Measurements from ENCODE around the gene THBD.
"Not testable (repeated sequence)": the region's sequence is repeated elsewhere in the genome, so short reads cannot be mapped to it uniquely, and the experiment has no call there.

The THBD gene

DNA sequence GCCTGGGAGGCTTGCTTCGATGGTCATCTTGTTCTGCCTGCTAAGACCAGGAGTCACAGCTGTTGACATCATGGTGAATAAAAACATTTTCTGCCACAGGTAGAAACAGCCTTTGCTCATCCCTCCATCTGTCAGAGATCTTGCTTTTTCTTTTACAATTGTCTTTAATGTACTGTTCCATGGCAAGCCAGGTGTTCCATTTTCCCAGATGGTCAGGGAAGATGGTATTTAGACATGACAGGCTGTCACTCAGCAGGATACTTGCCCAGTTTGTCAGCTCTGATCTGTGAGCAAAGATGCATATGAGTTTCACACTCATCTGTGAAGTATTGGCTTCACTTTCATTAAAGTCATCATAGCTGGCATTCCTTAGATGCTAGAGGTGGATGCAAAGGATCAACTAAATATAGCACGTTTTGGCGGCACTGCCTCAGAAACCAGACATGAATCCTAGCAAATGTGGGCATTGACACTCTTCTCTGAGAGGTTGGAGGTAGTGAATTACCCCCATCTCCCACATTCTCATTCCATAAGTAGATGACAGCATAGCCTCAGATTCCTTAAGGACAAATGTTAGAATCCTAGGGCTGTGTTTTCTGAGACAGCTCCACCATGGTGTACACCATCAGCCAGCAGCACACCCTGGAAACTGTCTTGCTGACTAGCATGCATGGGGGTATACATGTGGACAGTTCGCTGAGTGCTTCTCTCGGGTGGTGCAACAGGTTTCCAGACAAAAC lies 10.2 kb downstream of the THBD start:
- no peak for FAIRE-seq
- no peak for DNase-seq (ENCODE audit: extremely low spot score, insufficient read length, low read depth)

DNA sequence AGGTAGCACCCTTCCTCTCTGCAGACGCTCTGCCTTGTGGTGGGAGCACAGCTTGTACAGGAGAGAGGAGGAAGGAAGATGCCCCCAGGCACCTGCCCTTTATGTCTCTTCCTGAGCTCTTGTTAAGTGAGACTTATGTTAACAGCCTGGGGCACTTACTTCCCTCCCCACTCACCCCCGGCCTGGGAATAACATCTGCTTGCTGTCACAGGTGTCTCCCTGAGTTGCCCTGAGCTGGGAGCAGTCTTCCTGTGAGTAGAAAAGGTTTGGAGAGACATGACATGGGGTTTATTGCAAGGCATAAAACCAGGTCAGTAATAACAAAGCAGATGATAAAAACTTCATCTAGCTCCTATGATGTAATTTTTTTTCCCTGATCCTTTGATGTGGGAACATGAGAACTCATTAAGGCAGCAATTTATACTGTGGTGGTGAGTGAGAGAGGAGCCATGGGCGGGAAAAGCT lies 12.4 kb downstream of the THBD start:
- no peak for FAIRE-seq
- no peak for DNase-seq (ENCODE audit: extremely low spot score, insufficient read length, low read depth)

DNA sequence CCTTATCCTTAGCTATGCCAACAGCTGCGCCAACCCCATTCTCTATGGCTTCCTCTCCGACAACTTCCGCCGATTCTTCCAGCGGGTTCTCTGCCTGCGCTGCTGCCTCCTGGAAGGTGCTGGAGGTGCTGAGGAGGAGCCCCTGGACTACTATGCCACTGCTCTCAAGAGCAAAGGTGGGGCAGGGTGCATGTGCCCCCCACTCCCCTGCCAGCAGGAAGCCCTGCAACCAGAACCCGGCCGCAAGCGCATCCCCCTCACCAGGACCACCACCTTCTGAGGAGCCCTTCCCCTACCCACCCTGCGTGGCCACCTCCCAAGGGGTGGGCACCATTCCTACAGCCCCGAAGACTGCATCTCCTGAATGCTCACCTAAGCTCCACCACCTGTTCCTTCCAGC lies 13.1 kb downstream of the THBD start:
- FAIRE-seq (no peak), DNase-seq (ENCODE audit: extremely low spot score, insufficient read length, low read depth) (no peak)

DNA sequence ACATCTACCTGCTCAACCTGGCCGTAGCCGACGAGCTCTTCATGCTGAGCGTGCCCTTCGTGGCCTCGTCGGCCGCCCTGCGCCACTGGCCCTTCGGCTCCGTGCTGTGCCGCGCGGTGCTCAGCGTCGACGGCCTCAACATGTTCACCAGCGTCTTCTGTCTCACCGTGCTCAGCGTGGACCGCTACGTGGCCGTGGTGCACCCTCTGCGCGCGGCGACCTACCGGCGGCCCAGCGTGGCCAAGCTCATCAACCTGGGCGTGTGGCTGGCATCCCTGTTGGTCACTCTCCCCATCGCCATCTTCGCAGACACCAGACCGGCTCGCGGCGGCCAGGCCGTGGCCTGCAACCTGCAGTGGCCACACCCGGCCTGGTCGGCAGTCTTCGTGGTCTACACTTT lies 13.7 kb downstream of the THBD start:
- FAIRE-seq, result no peak
- no peak for DNase-seq (ENCODE audit: extremely low spot score, insufficient read length, low read depth)

DNA sequence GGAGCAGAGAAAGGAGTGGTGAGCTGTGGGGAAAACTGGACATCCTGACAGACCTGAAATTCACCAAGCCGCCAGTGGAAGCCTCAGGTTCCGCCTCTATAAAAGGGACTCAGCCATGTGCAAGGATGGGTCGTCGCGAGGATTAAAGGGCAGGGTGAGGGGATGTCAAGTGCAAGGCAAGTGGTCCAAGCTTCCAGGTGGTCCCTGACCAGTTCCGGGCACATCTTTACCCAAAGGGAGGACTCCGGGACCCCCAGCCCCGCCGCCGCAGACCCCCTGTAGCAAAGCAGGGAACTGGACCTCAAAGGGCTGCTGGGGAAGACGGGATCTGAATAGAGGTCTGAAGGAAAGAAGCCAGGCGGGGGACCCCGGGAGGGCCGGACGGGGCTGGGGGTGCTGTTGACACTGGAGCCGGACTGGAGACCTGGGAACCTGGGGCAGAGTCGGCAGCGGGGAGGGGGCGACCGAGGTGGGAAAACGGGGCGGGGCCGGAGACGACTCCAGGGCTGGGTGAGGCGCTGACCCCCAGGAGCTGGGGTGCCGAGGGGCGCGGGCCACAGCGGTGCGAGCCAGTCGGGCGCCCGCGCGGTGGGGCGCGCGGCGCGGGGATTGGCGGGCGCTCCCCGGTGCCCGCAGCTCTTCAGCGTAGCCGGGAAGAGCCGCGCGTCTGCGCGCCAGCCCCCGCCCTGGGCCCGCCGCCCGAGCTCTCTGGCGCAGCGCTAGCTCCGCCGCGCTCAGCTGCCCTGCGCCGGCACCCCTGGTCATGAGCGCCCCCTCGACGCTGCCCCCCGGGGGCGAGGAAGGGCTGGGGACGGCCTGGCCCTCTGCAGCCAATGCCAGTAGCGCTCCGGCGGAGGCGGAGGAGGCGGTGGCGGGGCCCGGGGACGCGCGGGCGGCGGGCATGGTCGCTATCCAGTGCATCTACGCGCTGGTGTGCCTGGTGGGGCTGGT lies 14.5 kb downstream of the THBD start, which contains the start of gene SSTR4:
Gene SSTR4, plus strand, starts transcription at position 592 of the 951 bp plus-strand sequence. Its CDS starts 172 bp downstream, at position 764.
- no peak for DNase-seq (ENCODE audit: extremely low spot score, insufficient read length, low read depth)
- no peak for FAIRE-seq

DNA sequence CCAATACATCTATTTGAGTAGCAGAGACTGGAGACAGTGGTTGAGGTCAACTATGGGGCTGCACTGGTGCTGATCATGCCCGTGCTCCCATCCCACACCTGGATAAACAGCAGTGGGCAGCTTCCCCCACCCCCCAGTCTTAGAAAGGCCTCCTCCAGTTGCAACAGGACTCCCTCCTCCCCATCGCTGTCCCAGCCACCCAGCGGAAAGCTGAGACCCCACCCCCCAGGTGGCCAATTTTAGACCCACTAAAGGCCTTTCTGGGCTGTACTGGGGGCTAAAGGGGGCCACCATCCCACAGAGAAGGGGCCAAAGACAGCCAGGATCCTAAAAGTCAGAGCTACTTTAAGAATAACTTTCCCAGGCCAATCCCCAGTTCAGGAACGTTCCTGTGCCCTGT lies 15.6 kb downstream of the THBD start:
- no peak for FAIRE-seq
- DNase-seq (ENCODE audit: extremely low spot score, insufficient read length, low read depth), result no peak

DNA sequence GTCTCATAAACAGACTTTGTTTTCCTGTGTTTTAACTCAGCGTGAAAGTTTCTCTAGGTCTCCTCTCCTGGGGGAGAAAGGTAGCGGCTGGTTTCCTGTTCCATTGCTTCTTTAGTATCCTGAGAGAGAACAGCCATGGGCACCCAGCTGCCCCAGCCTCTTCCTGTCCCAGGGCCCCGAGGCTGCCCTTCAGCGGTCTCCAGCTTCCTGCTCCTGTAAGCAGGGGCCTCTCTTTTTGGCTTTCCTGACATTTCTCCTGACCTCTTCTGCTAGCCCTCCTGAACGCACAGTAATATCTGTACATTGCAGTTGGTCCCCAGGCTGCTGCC lies 16.8 kb downstream of the THBD start:
- FAIRE-seq, result no peak
- no peak for DNase-seq (ENCODE audit: extremely low spot score, insufficient read length, low read depth)

GRCh38 chr20:23032056-23032749 lies 17.3 kb downstream of the THBD start:
- no peak for FAIRE-seq
- no peak for DNase-seq (ENCODE audit: extremely low spot score, insufficient read length, low read depth)

DNA sequence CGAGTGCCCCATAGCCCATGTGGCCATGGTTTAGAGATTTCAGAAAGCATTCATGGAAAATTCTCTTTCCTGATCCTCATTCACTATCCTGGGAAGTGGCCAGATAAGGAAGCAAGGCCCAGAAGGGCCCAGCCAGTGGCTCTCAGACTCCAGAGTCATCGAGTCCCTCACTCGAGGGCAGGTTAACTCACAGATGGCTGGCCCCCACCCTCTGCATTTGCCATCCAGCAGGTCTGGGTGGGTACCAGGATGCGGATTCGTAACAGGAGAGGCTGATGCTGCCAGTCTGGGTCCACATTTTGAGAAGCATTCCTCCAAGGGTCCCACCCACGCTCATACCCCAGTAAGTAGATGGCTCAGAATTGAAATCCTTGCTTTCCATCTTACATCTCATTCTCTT lies 18.1 kb downstream of the THBD start:
- no peak for FAIRE-seq
- DNase-seq (ENCODE audit: extremely low spot score, insufficient read length, low read depth), result no peak

DNA sequence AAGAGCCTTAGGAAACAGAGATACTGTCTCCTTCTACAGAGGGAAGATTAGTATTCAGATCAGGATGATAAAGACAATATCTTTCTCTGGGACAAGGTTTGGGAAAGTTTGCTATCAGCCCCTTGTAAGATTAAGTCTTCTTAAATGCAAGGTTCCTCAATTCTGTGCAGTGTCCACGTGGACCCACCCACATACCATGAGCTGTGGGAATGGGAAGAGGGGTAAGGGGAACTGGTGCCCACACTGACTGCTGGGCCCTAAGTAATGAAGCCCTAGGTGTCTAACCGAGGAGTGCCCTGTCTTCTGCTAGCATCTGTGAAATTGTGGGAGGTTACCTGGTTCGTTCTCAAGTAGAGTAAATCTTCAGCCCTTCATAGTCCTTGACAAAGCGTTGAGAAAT lies 20.1 kb downstream of the THBD start:
- no peak for DNase-seq (ENCODE audit: extremely low spot score, insufficient read length, low read depth)
- no peak for FAIRE-seq

GRCh38 chr20:23028392-23028791 lies 21.1 kb downstream of the THBD start:
- DNase-seq (ENCODE audit: extremely low spot score, insufficient read length, low read depth) (no peak), FAIRE-seq (no peak)

- no peak for FAIRE-seq
- no peak for DNase-seq (ENCODE audit: extremely low spot score, insufficient read length, low read depth)
Measured at GRCh38 chr20:23027721-23028120, 21.8 kb downstream of the THBD start.

DNA sequence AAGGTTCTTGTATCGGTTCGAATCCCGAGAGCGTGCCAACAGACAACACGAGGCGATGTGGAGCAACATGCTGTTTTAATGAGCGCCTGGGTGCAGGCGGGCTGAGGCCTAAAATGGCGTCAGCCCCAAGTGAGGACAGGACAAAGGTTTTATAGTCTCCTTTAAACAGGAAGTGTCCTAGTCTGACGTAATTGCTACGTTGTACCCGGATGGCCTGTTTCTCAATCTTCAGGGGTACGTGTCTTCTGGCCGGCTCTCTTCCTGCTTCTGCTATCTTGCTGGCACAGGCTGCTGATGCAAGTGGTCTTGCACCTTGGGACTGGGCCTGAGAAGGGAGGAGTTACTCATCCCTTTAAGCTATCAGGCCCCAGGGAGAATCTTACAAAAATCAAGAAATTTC lies 24.0 kb downstream of the THBD start:
- not testable (repeated sequence) for FAIRE-seq; DNase-seq (ENCODE audit: extremely low spot score, insufficient read length, low read depth)

- FAIRE-seq (no peak), DNase-seq (ENCODE audit: extremely low spot score, insufficient read length, low read depth) (no peak)
Measured at GRCh38 chr20:23024701-23025100, 24.8 kb downstream of the THBD start.

- FAIRE-seq, result no peak
- no peak for DNase-seq (ENCODE audit: extremely low spot score, insufficient read length, low read depth)
Measured at GRCh38 chr20:23023621-23024177, 25.8 kb downstream of the THBD start.

GRCh38 chr20:23022849-23023248 lies 26.6 kb downstream of the THBD start:
- FAIRE-seq (no peak), DNase-seq (ENCODE audit: extremely low spot score, insufficient read length, low read depth) (no peak)

- no peak for FAIRE-seq
- DNase-seq (ENCODE audit: extremely low spot score, insufficient read length, low read depth), result no peak
Measured at GRCh38 chr20:23021951-23022350, 27.5 kb downstream of the THBD start.

DNA sequence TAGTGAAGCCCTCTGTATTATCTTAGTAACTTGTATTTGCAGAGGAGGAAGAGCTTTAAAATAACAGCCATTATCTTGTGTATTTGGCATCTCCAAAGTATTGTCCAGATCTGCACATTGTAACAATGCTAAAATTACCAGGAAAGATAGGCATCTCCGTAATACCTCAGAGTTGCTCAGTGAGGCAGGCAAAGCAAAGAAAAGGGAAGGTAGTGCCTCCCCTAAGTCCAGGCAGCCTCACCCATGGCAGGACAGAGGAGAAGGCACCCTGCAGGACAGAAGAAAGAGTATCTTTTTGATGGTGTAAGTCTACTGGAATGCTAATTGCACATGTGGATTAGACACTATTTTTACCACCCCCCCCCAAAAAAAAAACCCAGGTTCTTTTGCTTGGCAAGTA lies 27.9 kb downstream of the THBD start:
- no peak for FAIRE-seq
- no peak for DNase-seq (ENCODE audit: extremely low spot score, insufficient read length, low read depth)

DNA sequence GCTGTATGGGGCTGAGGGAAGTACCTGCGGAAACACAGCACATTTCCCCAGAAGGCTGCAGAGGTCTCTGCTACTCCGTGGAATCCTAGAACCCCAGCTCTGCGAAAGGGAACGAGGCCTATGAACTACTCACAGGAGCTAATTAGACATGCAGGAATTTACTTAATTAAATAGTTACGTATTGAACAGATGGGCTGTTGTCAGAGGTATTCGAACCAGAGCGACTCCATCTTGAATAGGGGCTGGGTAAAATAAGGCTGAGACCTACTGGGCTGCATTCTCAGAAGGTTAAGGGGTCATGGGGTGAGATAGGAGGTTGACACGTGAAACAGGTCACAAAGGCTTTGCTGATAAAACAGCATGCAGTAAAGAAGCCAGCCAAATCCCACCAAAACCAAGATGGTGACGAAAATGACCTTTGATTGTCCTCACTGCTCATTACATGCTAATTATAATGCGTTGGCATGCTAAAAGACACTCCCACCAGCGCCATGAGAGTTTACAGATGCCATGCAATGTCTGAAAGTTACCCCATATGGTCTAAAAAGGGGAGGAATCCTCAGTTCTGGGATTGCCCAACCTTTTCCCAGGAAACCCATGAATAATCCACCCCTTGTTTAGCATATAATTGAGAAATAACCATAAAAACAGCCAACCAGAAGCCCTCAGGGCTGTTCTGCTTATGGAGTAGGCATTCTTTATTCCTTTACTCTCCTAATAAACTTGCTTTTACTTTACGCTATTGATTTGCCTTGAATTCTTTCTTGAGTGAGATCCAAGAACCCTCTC lies 29.0 kb downstream of the THBD start:
- FAIRE-seq, result no peak

GRCh38 chr20:23019403-23019802 lies 30.1 kb downstream of the THBD start:
- DNase-seq (ENCODE audit: extremely low spot score, insufficient read length, low read depth) (no peak), FAIRE-seq (no peak)

More for the DNA sequence above, 29.0 kb downstream of the THBD start:
- DNase-seq (ENCODE audit: extremely low spot score, insufficient read length, low read depth), result no peak
